ENCODE data around the gene ECSIT.

DNA sequence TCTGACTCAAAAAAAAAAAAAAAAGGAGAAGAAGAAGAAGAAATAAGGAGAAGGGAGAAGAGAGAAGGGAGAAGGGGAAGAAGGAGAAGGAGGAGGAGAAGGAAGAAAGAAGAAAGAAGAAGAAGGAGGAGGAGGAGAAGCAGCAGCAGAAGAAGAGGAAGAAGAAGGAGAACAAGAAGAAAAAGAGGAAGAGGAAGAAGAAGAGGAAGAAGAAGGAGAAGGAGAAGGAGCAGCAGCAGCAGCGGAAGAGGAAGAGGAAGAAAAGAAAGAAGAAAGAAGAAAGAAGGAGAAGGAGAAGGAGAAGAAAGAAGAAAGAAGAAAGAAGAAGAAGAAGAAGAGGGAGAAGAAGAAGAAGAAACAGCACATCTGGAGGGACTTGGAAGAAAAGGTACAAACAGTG, 5.6 kb upstream of the ECSIT start:
- TF ChIP-seq POLR2A (IDR thresholded peaks at IDR 0.05; ENCODE audit: low read length) (no peak), GATA1 (IDR thresholded peaks at IDR 0.05; ENCODE audit: low read depth, low read length) (no peak)

Data from erythroblast (primary cell).